Glutamatergic neuron (in vitro differentiated cells): Measurements from ENCODE around the gene B4GALNT4. TPM values are rescaled to one million over a fixed set of nuclear protein-coding genes. Genes with fewer than 3 reads are reported as not detected.
A peak's percentile ranks its signal among the peaks of the same experiment; 100 is the strongest.

Experiments used
- DNase-seq: peaks from one replicate; pipeline ENCODE4 v3.0.0; 2022
- H3K27ac Mint-ChIP-seq: one replicate; pipeline ENCODE4 v1.8.0; 2020; ENCODE audit warnings: mild to moderate bottlenecking, mixed read lengths, inconsistent platforms; ENCODE audit not compliant: unreplicated experiment
- H3K27me3 Mint-ChIP-seq: one replicate; pipeline ENCODE4 v1.8.0; 2020; ENCODE audit warnings: mild to moderate bottlenecking, moderate library complexity, mixed read lengths, inconsistent platforms; ENCODE audit not compliant: unreplicated experiment
- H3K36me3 Mint-ChIP-seq: one replicate; pipeline ENCODE4 v1.8.0; 2020; ENCODE audit warnings: mild to moderate bottlenecking, mixed read lengths, inconsistent platforms; ENCODE audit not compliant: unreplicated experiment
- H3K4me1 Mint-ChIP-seq: one replicate; pipeline ENCODE4 v1.8.0; 2020; ENCODE audit warnings: mild to moderate bottlenecking, low read depth, mixed read lengths, inconsistent platforms; ENCODE audit not compliant: unreplicated experiment
- H3K4me3 Mint-ChIP-seq: one replicate; pipeline ENCODE4 v1.8.0; 2020; ENCODE audit warnings: mild to moderate bottlenecking, mixed read lengths, inconsistent platforms; ENCODE audit not compliant: unreplicated experiment
- H3K9me3 Mint-ChIP-seq: one replicate; pipeline ENCODE4 v1.8.0; 2020; ENCODE audit warnings: mild to moderate bottlenecking, moderate library complexity, mixed read lengths, inconsistent platforms; ENCODE audit not compliant: unreplicated experiment
- CTCF ChIP-seq: fragments of 200-600 bp; sonication (generic); IDR thresholded peaks from one replicate; pipeline ENCODE4 v1.5.0; 2021; ENCODE audit not compliant: partially characterized antibody, unreplicated experiment
- total RNA-seq: library from RNA; stranded (reverse); fragmentation: NEBNext Ultra II Directional; extraction: Animal tissue kit (Norgen Biotek cat#: 25700); gene quantifications from one replicate; pipeline ENCODE4 v1.2.1, GENCODE V29; 2021; ENCODE audit not compliant: unreplicated experiment

B4GALNT4 gene
- total RNA-seq, 1 donor from 2014 or later = 418 TPM

GRCh38 chr11:403021-403760, 33.9 kb downstream of the B4GALNT4 start:
- peaks cover 4% of the 10 kb centered on the region for H3K27me3 Mint-ChIP-seq
- peak; percentile 70 for DNase-seq
- no peak overlapping the region for H3K27ac Mint-ChIP-seq
- no peaks in the 10 kb centered on the region for H3K36me3 Mint-ChIP-seq
- H3K4me3 Mint-ChIP-seq = no peak overlapping the region
- TF ChIP-seq CTCF = no peak
- H3K4me1 Mint-ChIP-seq = no peaks in the 10 kb centered on the region
- H3K9me3 Mint-ChIP-seq = peaks cover 2% of the 10 kb centered on the region

GRCh38 chr11:403761-404431, 34.6 kb downstream of the B4GALNT4 start:
- Mint-ChIP-seq H3K9me3 (peaks cover 2% of the 10 kb centered on the region), H3K36me3 (no peaks in the 10 kb centered on the region), H3K27ac (no peak overlapping the region), H3K4me3 (no peak overlapping the region), H3K4me1 (no peaks in the 10 kb centered on the region), H3K27me3 (peaks cover 4% of the 10 kb centered on the region)
- TF ChIP-seq CTCF = no peak
- DNase-seq = no peak

- Mint-ChIP-seq H3K27ac (no peak overlapping the region), H3K27me3 (peaks cover 4% of the 10 kb centered on the region), H3K4me3 (no peak overlapping the region), H3K36me3 (no peaks in the 10 kb centered on the region), H3K4me1 (no peaks in the 10 kb centered on the region), H3K9me3 (peaks cover 2% of the 10 kb centered on the region)
- TF ChIP-seq CTCF = no peak
- DNase-seq = no peak
Observed at GRCh38 chr11:404551-405264, 35.4 kb downstream of the B4GALNT4 start.

- Mint-ChIP-seq H3K4me3 (no peak overlapping the region), H3K27ac (no peak overlapping the region), H3K27me3 (peaks cover 4% of the 10 kb centered on the region), H3K9me3 (peaks cover 2% of the 10 kb centered on the region), H3K4me1 (no peaks in the 10 kb centered on the region), H3K36me3 (no peaks in the 10 kb centered on the region)
- no peak for TF ChIP-seq CTCF
- DNase-seq = no peak
Observed at GRCh38 chr11:405323-405953, 36.1 kb downstream of the B4GALNT4 start.
